HG02588 (cell line): ENCODE measurements around the gene CD6.

ENCODE experiments used
- ATAC-seq: cut with Tn5 transposase; IDR thresholded peaks from one replicate; pipeline ENCODE4 v1.9.1; 2021; ENCODE audit warnings: mild to moderate bottlenecking, moderate library complexity; ENCODE audit not compliant: unreplicated experiment

CD6 gene

GRCh38 chr11:60971520-60971919 is at the start of gene CD6:
Gene CD6 (plus strand): TSS chr11:60971680. CDS start chr11:60971866, 186 bp downstream.
- no peak for ATAC-seq

- ATAC-seq = no peak
These were observed 49.6 kb upstream of the CD6 start for GRCh38 chr11:60921777-60922335.

GRCh38 chr11:60922906-60923305 is 48.6 kb upstream of the CD6 start:
- no peak for ATAC-seq

- no peak for ATAC-seq
These were observed 48.2 kb upstream of the CD6 start for GRCh38 chr11:60923326-60923725.

GRCh38 chr11:60923800-60924109 is 47.7 kb upstream of the CD6 start:
- ATAC-seq = no peak

GRCh38 chr11:60924110-60924905 is 47.2 kb upstream of the CD6 start, which contains the start of gene TMEM132A:
Gene TMEM132A (plus strand): TSS chr11:60924460. CDS start chr11:60924634, 174 bp downstream.
- no peak for ATAC-seq

GRCh38 chr11:60924906-60925853 is 46.3 kb upstream of the CD6 start:
- ATAC-seq = no peak

- no peak for ATAC-seq
These were observed 45.6 kb upstream of the CD6 start for GRCh38 chr11:60925868-60926267.

- ATAC-seq = no peak
These were observed 45.0 kb upstream of the CD6 start for GRCh38 chr11:60926500-60926899.

- no peak for ATAC-seq
These were observed 44.4 kb upstream of the CD6 start for GRCh38 chr11:60927061-60927592.

GRCh38 chr11:60927600-60927999 is 43.9 kb upstream of the CD6 start:
- ATAC-seq = no peak

GRCh38 chr11:60928563-60929001 is 42.9 kb upstream of the CD6 start:
- ATAC-seq = no peak

- ATAC-seq = no peak
These were observed 41.7 kb upstream of the CD6 start for GRCh38 chr11:60929764-60930163.

- ATAC-seq = no peak
These were observed 41.1 kb upstream of the CD6 start for GRCh38 chr11:60930394-60930793.

GRCh38 chr11:60931917-60932316 is 39.6 kb upstream of the CD6 start:
- ATAC-seq = no peak

- ATAC-seq = no peak
These were observed 38.7 kb upstream of the CD6 start for GRCh38 chr11:60932605-60933356.

- ATAC-seq = no peak
These were observed 37.9 kb upstream of the CD6 start for GRCh38 chr11:60933416-60934123.

- no peak for ATAC-seq
These were observed 37.2 kb upstream of the CD6 start for GRCh38 chr11:60934124-60934789.
